ENCODE results near the gene TSSK2.
"Not testable (repeated sequence)": the region's sequence is repeated elsewhere in the genome, so short reads cannot be mapped to it uniquely, and the experiment has no call there.

TSSK2 gene

DNA sequence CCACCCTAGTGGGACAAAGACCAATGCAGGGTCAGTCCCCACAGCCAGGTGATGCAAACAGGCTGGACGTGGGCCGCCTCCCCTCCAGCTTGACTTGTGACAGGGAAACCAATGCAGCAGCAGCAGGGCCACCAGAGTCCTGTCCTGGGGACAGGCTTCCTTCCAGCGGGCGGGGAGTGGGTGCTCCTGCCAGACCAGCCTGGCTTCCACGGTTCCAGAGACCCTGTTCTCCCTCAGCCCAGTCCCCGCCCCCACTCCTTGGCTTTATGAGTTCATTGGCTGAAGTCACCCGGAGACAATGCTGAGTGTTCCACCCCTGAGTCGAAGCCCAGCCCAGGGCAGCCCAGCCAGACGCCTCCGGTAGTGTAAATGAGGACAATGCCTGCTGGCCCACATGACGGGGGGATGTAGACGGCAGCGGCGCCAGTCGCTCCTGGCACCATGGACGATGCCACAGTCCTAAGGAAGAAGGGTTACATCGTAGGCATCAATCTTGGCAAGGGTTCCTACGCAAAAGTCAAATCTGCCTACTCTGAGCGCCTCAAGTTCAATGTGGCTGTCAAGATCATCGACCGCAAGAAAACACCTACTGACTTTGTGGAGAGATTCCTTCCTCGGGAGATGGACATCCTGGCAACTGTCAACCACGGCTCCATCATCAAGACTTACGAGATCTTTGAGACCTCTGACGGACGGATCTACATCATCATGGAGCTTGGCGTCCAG is at the start of gene TSSK2:
TSS of gene TSSK2 (plus strand) at position 350 of the 726 bp plus-strand sequence. CDS start at position 442, 92 bp downstream.
- no peak for DNase-seq

DNA sequence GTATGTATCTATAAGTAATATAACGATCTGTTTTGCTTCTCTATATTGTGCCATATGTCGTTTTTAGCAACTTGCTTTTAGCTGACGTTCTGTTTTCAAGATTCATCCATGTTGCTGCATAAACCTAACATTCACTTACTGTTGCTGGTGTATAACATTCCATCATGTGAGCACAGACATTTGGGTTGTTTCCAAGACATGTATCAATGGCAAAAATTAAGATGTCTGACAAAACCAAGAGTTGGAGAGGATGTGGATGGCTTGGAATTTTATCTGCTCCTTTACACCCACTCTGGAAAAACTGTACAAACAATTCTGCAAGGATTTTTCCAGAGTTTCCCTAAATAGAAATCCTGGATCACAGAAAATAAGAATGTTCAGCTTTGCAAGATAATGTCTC is 49.8 kb upstream of the TSSK2 start:
- DNase-seq = no peak

- no peak for DNase-seq
Observed at GRCh38 chr22:19082101-19082500, 49.0 kb upstream of the TSSK2 start.

GRCh38 chr22:19082793-19083192 is 48.3 kb upstream of the TSSK2 start:
- DNase-seq = no peak

DNA sequence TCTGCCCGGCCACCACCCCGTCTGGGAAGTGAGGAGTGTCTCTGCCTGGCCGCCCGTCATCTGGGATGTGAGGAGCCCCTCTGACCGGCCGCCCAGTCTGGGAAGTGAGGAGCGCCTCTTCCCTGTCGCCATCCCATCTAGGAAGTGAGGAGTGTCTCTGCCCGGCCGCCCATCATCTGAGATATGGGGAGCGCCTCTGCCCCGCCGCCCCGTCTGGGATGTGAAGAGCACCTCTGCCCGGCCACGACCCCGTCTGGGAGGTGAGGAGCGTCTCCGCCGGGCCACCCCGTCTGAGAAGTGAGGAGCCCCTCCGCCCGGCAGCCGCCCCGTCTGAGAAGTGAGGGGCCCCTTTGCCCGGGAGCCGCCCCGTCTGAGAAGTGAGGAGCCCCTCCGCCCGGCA is 47.0 kb upstream of the TSSK2 start:
- DNase-seq = not testable (repeated sequence)

DNA sequence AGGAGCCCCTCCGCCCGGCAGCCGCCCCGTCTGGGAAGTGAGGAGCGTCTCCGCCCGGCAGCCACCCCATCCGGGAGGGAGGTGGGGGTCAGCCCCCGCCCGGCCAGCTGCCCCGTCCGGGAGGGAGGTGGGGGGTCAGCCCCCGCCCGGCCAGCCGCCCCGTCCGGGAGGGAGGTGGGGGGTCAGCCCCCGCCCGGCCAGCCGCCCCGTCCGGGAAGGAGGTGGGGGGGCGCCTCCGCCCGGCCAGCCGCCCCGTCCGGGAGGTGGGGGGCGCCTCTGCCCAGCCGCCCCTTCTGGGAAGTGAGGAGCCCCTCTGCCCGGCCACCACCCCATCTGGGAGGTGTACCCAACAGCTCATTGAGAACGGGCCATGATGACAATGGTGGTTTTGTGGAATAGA is 46.5 kb upstream of the TSSK2 start:
- not testable (repeated sequence) for DNase-seq

GRCh38 chr22:19085233-19085718 is 45.8 kb upstream of the TSSK2 start:
- DNase-seq = no peak

- no peak for DNase-seq
Observed at GRCh38 chr22:19086417-19086816, 44.7 kb upstream of the TSSK2 start.

GRCh38 chr22:19086896-19087295 is 44.2 kb upstream of the TSSK2 start:
- no peak for DNase-seq

DNA sequence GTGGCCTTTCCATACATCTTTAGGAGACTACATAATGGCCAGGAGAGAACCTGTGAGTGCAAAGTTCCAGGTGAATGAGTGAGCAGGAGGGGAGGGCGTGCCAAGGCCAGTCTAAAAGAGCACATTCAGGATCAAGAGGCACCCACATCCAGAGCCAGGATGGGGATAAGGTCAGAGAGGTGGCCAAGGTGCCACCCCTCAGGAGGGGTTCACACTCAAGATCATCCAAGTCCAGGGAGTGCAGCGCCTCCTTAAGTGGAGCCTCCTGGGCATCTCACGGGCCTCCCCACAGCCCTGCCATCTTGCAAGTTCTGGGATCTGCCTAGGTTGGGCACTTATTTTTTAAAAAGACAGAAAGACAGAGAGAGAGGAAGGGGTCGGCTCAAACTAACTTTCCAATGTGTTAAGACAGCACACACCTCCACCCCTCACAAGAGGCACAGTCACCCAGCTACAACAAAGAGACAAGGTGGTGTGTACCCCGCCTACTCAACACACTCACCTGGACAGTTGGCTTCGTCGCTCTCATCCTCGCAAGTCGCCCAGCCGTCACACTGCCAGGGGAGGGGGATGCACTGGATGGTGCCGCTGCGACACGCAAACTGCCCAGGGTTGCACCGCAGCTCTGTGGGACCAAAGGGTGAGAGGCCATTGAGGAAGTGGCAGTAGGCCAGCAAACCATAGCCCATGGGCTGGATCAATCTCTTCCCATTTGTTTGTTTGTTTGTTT is 42.1 kb upstream of the TSSK2 start:
- no peak for DNase-seq

DNA sequence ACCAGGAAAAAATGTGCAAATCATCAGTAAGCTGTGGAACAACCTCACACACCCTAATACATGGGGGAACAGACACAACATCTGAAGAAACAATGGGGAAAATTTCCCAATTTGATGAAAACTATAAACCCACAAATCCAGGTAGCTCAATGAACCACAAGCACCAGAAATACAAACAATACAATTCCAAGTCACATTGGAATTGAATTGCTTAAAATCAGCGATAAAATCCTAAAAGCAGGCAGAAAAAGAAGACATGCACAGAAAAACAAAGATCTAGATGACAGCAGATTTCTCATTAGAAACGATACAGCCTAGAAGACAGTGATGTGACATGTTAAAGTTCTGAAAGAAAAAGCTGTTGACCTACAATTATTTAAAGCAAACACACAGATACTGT is 40.9 kb upstream of the TSSK2 start:
- no peak for DNase-seq

GRCh38 chr22:19090586-19091127 is 40.5 kb upstream of the TSSK2 start:
- no peak for DNase-seq

DNA sequence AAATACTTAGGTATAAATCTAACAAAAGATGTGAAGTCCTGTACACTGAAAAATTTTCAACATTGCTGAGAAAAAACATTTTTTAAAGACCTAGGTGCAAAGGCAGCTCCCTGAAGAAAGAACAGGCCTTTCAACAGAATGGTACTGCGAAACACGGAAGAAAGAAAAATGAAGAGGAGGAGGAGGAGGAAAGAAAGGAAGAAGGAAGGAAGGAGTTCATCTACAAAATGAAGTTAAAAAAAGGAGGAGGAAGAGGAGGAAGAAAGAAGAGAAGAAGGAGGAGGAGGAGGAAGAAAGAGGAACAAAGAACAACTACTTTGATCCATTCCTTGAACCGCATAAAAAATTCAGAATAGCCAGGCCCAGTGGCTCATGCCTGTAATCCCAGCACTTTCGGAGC is 38.4 kb upstream of the TSSK2 start:
- DNase-seq = no peak

DNA sequence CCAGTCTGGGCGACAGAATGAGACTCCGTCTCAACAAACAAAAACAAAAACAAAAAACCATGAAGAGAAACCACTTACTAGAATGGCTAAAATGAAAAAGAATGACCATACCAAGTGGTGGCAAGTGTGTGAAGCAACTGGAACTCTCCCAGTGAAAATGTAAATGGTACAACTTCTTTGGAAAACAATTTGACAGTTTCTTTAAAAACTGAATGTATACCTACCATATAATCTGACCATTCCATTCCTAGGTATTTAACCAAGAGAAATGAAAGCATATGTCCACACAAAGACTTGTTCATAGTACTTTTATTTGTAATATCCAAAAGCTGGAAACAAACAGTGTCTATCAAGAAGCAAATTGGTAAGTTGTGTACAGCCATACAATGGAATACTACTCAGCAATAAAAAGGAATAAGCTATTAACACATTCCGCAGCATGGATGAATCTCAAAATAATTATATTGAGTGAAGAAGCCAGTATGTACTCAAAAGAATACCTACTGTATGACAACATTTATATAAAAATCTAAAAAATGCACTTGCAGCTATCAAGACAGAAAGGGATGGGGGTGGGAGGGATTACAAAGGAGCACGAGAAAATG is 36.6 kb upstream of the TSSK2 start:
- no peak for DNase-seq

GRCh38 chr22:19096555-19096954 is 34.6 kb upstream of the TSSK2 start:
- no peak for DNase-seq

- DNase-seq = no peak
Observed at GRCh38 chr22:19097518-19097917, 33.6 kb upstream of the TSSK2 start.

DNA sequence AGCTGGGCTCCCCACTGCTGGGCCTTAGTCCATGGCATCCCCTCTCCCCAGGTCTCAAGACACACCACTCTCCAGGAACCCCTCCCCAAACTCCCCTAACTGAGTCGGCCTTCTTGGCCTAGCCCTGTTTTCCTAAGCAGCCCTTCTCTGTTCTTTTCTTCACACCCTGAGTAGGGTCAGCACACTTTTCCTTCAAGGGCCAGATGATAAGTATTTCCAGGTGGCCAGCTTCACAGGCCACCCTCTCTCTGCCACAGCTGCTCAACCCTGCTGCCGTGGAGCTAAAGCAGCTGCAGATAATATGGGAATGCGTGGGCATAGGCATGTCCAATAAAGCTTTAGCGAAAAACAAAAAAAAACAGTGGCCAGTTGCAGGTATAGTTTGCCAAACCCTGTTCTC is 33.0 kb upstream of the TSSK2 start:
- DNase-seq = no peak

DNA sequence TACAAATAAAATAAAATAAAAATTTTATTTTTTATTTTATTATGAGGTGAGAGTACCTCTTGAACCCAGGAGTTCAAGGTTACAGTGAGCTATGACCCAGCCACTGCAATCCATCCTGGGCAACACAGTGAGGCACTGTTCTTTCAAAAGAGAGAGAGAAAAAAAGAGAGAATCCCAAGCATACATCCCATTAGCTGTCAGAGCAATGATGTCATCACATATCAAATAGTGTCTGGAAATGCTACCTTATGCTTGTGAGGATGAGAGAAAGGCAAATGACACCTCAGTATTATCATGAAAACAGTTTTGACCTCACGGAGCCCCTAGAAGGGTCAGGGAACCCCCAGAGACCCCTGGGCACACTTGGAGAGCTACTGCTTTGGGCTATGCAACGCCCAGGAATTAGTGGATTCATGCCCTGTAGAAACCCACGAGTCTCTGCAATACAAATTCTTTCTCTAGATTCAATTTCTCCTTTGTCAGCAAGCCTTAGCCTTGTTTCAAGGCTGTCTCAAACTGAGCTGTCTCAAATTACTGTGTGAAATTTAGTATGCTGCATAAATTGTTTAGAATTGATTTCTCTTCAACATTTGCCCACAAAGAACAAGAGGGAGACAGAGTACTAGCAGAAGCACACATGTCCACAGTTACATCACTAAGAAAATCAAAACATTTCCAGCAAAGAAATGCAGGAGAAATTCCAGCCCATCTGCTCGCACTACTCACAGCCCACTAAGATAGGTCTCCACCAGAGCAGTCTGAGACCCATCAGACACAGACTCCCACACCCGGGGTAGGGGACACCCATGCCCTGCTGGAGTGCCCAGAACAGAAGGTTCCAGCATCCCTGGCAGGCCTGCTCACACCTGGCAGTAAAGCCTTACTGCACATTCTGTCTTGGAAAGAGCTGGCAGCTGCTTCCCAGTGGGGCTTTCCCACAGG is 27.0 kb upstream of the TSSK2 start:
- no peak for DNase-seq

DNA sequence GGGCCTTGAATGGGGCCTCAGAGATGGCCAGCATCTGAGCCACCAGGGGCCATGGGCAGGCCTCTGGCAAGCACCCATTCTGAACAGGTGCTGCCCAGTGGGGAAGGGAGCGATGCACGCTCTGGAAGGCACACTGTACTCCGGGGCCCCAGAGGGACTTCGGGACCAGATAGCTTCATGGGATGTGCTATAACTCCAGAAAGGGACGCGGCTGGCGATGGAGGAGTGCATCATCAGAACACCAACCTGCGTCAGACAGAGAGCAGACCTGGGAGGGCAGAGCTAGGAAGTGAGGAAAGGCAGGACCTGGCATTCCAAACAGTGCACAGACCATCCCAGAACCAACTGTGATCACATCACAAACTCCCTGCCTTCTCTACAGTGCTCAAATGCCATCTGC is 25.7 kb upstream of the TSSK2 start:
- DNase-seq = no peak

DNA sequence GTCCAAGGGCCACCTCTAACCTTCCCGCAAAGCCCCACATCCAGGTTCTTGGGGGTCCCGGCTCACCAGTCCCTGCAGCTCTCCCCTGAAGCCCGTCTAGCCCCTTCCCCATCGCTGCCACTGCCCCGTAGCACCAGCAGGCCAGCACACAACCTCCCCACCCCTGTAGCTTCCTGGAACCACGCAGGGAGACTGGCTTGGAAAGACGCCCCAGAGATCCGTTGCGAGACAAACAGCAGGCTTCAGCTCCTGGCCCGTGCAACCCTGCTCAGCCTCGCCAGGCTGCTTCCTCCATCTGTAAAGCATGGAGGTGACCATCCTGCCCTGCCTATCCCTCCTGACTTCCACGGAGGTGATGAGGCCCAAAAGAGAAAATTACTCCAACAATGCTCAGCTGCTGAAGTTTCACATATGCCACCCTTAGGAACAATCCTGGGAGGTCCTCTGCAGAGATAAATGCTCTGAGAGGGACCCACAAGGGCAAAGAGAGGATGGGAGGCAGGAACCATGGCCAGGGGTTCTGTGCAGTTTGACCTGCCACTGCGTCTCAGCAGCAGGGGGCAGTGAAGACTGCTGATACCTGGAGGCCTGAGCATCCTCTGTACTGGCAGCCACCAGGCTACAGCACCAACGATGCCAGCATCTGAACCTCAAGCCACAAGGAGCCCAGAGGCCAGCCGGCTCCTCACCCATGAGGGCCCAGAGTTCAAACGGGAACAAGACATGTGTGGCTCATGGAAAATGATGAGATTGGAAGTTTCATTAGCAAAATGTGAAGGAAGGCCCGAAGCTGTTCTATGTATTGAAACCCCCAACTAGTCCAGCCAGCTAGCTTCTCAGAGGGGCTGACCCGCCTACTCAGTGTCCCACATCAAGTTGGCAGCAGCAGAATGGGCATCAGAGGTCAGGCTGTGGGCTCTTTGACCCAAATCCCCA is 25.0 kb upstream of the TSSK2 start:
- peak; percentile 25 to 66 (median 49) for DNase-seq

Data from stimulated activated naive CD4-positive, alpha-beta T cell (primary cell).